ENCODE measurements around the gene MTFR1L. TPM values are rescaled to one million over a fixed set of nuclear protein-coding genes. Genes with fewer than 3 reads are reported as not detected.

The MTFR1L gene
- total RNA-seq, 2 experiments from 2014 or later, result 35.3 to 43.4 TPM

DNA sequence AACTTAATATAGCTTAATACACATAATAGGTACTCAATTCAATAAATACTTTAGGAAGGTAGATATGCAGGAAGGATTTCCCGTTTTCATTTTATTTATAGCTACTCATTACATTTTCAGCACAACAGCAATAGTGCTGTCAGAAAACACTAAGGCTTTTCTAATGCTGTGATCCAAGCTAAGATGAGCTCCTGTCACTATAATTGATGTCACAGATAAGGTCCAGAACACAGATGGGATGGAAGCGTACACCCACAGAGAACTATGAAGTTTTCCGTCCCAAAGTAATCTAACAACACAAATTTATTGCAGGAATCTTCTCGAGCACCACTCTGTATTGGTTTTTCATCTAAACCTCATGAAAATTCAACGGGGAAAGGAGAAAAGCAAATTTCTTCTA lies 25.9 kb downstream of the MTFR1L start:
- intact Hi-C loops (cut with micrococcal nuclease; ENCODE audit: unreplicated experiment), result no loop called here
- H2AFZ ChIP-seq (ENCODE audit: low read length), result no peak overlapping the region
- H3K4me3 ChIP-seq (ENCODE audit: low read depth, low read length, poor library complexity, severe bottlenecking), result no peak overlapping the region
- peaks cover 6% of the 10 kb centered on the region for H3K36me3 ChIP-seq (ENCODE audit: insufficient read depth, low read length)
- TF ChIP-seq CTCF (conservative IDR thresholded peaks at IDR 0.05; ENCODE audit: low read length), result no peak
- TF ChIP-seq EZH2phosphoT487 (IDR thresholded peaks at IDR 0.05; ENCODE audit: borderline replicate concordance, low read depth, low read length), result no peak
- H4K20me1 ChIP-seq (ENCODE audit: insufficient read depth, low read length), result peaks cover 15% of the 10 kb centered on the region
- ChIA-PET CTCF (ENCODE audit: unreplicated experiment) (interaction anchor here (1.3 kb wide), 1 partner anchor 152 kb away, joined by 3 read pairs; the partner anchor contains the start of gene PAFAH2), POLR2A (interaction anchor here (1.0 to 1.3 kb wide), 4 partner anchors 12 to 30 kb away, joined by 3 to 6 read pairs (median 4); partner anchors contain the start of gene PAQR7)
- no peak for DNase-seq (ENCODE audit: low spot score)
- H3K4me1 ChIP-seq (ENCODE audit: insufficient read depth, low read length, poor library complexity, severe bottlenecking), result peaks cover 20% of the 10 kb centered on the region
- peak overlapping the region; percentile 55; the same call in 1 of the 2 replicates for H3K4me2 ChIP-seq (ENCODE audit: low read length)
- H3K9me2 ChIP-seq (ENCODE audit: insufficient read depth, low read length), result no peaks in the 10 kb centered on the region
- H3K79me2 ChIP-seq (ENCODE audit: insufficient read depth, low read depth, low read length), result peaks cover 41% of the 10 kb centered on the region
- no peak overlapping the region for H3K27ac ChIP-seq (ENCODE audit: low read depth, low read length, poor library complexity, severe bottlenecking)
- BruUV-seq (replicated peaks), result no TSS peak
- peaks cover 1% of the 10 kb centered on the region; the same call in 1 of the 2 replicates for H3K9me3 ChIP-seq (ENCODE audit: low read length)

GRCh38 chr1:25847929-25848328 lies 28.2 kb downstream of the MTFR1L start:
- intact Hi-C loops (cut with micrococcal nuclease; ENCODE audit: unreplicated experiment), result no loop called here
- Histone ChIP-seq H3K27ac (ENCODE audit: low read depth, low read length, poor library complexity, severe bottlenecking) (no peak overlapping the region), H3K36me3 (ENCODE audit: insufficient read depth, low read length) (peaks cover 14% of the 10 kb centered on the region), H3K4me2 (ENCODE audit: low read length) (no peak overlapping the region), H3K9me3 (ENCODE audit: low read length) (peaks cover 9% of the 10 kb centered on the region; the same call in 1 of the 2 replicates), H2AFZ (ENCODE audit: low read length) (no peak overlapping the region), H3K4me1 (ENCODE audit: insufficient read depth, low read length, poor library complexity, severe bottlenecking) (peaks cover 20% of the 10 kb centered on the region), H3K79me2 (ENCODE audit: insufficient read depth, low read depth, low read length) (peaks cover 44% of the 10 kb centered on the region), H3K9me2 (ENCODE audit: insufficient read depth, low read length) (no peaks in the 10 kb centered on the region), H3K4me3 (ENCODE audit: low read depth, low read length, poor library complexity, severe bottlenecking) (no peak overlapping the region), H4K20me1 (ENCODE audit: insufficient read depth, low read length) (peaks cover 15% of the 10 kb centered on the region)
- TF ChIP-seq EZH2phosphoT487 (IDR thresholded peaks at IDR 0.05; ENCODE audit: borderline replicate concordance, low read depth, low read length) (no peak), CTCF (conservative IDR thresholded peaks at IDR 0.05; ENCODE audit: low read length) (no peak)
- CTCF ChIA-PET (ENCODE audit: unreplicated experiment), result no interaction called here
- DNase-seq (ENCODE audit: low spot score), result no peak
- no TSS peak for BruUV-seq (replicated peaks)
- POLR2A ChIA-PET, result interaction anchor here (1.0 kb wide), 1 partner anchor 9 kb away, joined by 3 read pairs; no protein-coding TSS in a partner anchor

GRCh38 chr1:25848531-25848930 lies 28.8 kb downstream of the MTFR1L start:
- H3K4me2 ChIP-seq (ENCODE audit: low read length), result no peak overlapping the region
- TF ChIP-seq EZH2phosphoT487 (IDR thresholded peaks at IDR 0.05; ENCODE audit: borderline replicate concordance, low read depth, low read length) (no peak), CTCF (conservative IDR thresholded peaks at IDR 0.05; ENCODE audit: low read length) (no peak)
- peaks cover 9% of the 10 kb centered on the region; the same call in 1 of the 2 replicates for H3K9me3 ChIP-seq (ENCODE audit: low read length)
- no peak overlapping the region for H3K27ac ChIP-seq (ENCODE audit: low read depth, low read length, poor library complexity, severe bottlenecking)
- intact Hi-C loops (cut with micrococcal nuclease; ENCODE audit: unreplicated experiment), result no loop called here
- H2AFZ ChIP-seq (ENCODE audit: low read length), result no peak overlapping the region
- ChIA-PET POLR2A (interaction anchor here (1.0 kb wide), 1 partner anchor 9 kb away, joined by 3 read pairs; no protein-coding TSS in a partner anchor), CTCF (ENCODE audit: unreplicated experiment) (no interaction called here)
- H3K79me2 ChIP-seq (ENCODE audit: insufficient read depth, low read depth, low read length), result peaks cover 43% of the 10 kb centered on the region
- H3K4me1 ChIP-seq (ENCODE audit: insufficient read depth, low read length, poor library complexity, severe bottlenecking), result peaks cover 20% of the 10 kb centered on the region
- no peak for DNase-seq (ENCODE audit: low spot score)
- no peaks in the 10 kb centered on the region for H3K9me2 ChIP-seq (ENCODE audit: insufficient read depth, low read length)
- no TSS peak for BruUV-seq (replicated peaks)
- H4K20me1 ChIP-seq (ENCODE audit: insufficient read depth, low read length), result peaks cover 15% of the 10 kb centered on the region
- no peak overlapping the region for H3K4me3 ChIP-seq (ENCODE audit: low read depth, low read length, poor library complexity, severe bottlenecking)
- H3K36me3 ChIP-seq (ENCODE audit: insufficient read depth, low read length), result peaks cover 19% of the 10 kb centered on the region

Data from OCI-LY7 (cell line).